H1 (cell line): Measurements from ENCODE around the gene NOL3. TPM values are rescaled to one million over a fixed set of nuclear protein-coding genes. Genes with fewer than 3 reads are reported as not detected.

Experiments
- CTCF ChIA-PET: fragments of 300-600 bp; sonication (Branson Sonifier 250); formaldehyde crosslinking; loops from one replicate; lab custom pipeline; 2021; ENCODE audit not compliant: partially characterized antibody; lab: Charles Lee
- POLR2A ChIA-PET: fragments of 300-600 bp; sonication (Branson Sonifier 250); formaldehyde crosslinking; loops from one replicate; lab custom pipeline; 2021; ENCODE audit warnings: inconsistent platforms; ENCODE audit not compliant: partially characterized antibody; lab: Charles Lee
- DNase-seq, 2 experiments: peaks; one replicate each; pipeline versions ENCODE4 v3.0.0 to v3.0.0-alpha.2; 2010 to 2022; ENCODE audit warnings: low spot score in 2 of 2, low read depth in 1 of 2, mixed read lengths in 1 of 2
- FAIRE-seq: peaks from 2 replicates; lab custom pipeline; 2011; peaks lifted over from hg19 to GRCh38; lab: Jason Lieb, UNC
- H2AFZ ChIP-seq: 2 replicates; pipeline ENCODE4 v1.8.1; 2012; ENCODE audit warnings: low read length, inconsistent platforms
- H2AK5ac ChIP-seq: 2 replicates; pipeline ENCODE4 v1.6.1; 2013; ENCODE audit warnings: low read depth, low read length
- H2BK120ac ChIP-seq: replicated peaks from 2 replicates; pipeline ENCODE3; 2013; ENCODE audit warnings: low read depth, low read length, inconsistent platforms
- H2BK12ac ChIP-seq: 2 replicates; pipeline ENCODE4 v1.6.1; 2013; ENCODE audit warnings: low read depth, low read length
- H2BK15ac ChIP-seq: 2 replicates; pipeline ENCODE4 v1.6.1; 2013; ENCODE audit warnings: low read length
- H2BK20ac ChIP-seq: 2 replicates; pipeline ENCODE4 v1.6.1; 2013; ENCODE audit warnings: low read length
- H2BK5ac ChIP-seq: 2 replicates; pipeline ENCODE4 v1.6.1; 2013; ENCODE audit warnings: low read depth, low read length
- H3K14ac ChIP-seq: 2 replicates; pipeline ENCODE4 v1.6.1; 2013; ENCODE audit warnings: inconsistent platforms; ENCODE audit not compliant: insufficient read length
- H3K18ac ChIP-seq: 2 replicates; pipeline ENCODE4 v1.6.1; 2013; ENCODE audit warnings: low read length; ENCODE audit errors: extremely low read depth
- H3K23ac ChIP-seq: 2 replicates; pipeline ENCODE4 v1.6.1; 2013; ENCODE audit warnings: inconsistent platforms; ENCODE audit not compliant: insufficient read length
- H3K23me2 ChIP-seq: 2 replicates; pipeline ENCODE4 v1.6.1; 2013; ENCODE audit warnings: low read depth, low read length
- H3K27ac ChIP-seq: 2 replicates; pipeline ENCODE4 v1.6.1; 2011; ENCODE audit warnings: low read depth, low read length, inconsistent platforms
- H3K27me3 ChIP-seq, 4 experiments: replicated peaks in 1 of 4; 1 replicate in 1 of 4; 2 replicates in 3 of 4; pipeline versions ENCODE4 v1.6.1 to v1.8.1; 2011 to 2013; ENCODE audit warnings: low read length in 3 of 4, mild to moderate bottlenecking in 3 of 4, inconsistent platforms in 2 of 4, mixed read lengths in 2 of 4, moderate library complexity in 1 of 4; ENCODE audit not compliant: control insufficient read depth in 3 of 4, insufficient read depth in 3 of 4; ENCODE audit errors: extremely low read depth in 1 of 4
- H3K36me3 ChIP-seq, 4 experiments: 2 replicates each; pipeline versions ENCODE4 v1.6.1 to v1.8.1; 2011 to 2013; ENCODE audit warnings: mild to moderate bottlenecking in 4 of 4, low read length in 3 of 4, moderate library complexity in 2 of 4, control low read depth in 1 of 4, inconsistent platforms in 1 of 4; ENCODE audit not compliant: insufficient read depth in 4 of 4, control insufficient read depth in 2 of 4
- H3K4ac ChIP-seq: replicated peaks from 2 replicates; pipeline ENCODE3; 2013; ENCODE audit warnings: low read length, low read depth, mixed read lengths, inconsistent platforms; ENCODE audit not compliant: insufficient read length
- H3K4me1 ChIP-seq, 4 experiments: replicated peaks in 1 of 4; 1 replicate in 1 of 4; 2 replicates in 3 of 4; pipeline versions ENCODE4 v1.6.1 to v1.8.1; 2011 to 2013; ENCODE audit warnings: low read length in 3 of 4, inconsistent platforms in 2 of 4, mixed read lengths in 1 of 4; ENCODE audit not compliant: insufficient read depth in 4 of 4, control insufficient read depth in 3 of 4
- H3K4me2 ChIP-seq, 2 experiments: 2 replicates each; pipeline versions ENCODE4 v1.6.1 to v1.8.1; 2011 to 2013; ENCODE audit warnings: low read depth in 2 of 2, low read length in 2 of 2, control low read depth in 1 of 2, inconsistent platforms in 1 of 2, mild to moderate bottlenecking in 1 of 2; ENCODE audit not compliant: insufficient read depth in 1 of 2
- H3K4me3 ChIP-seq, 4 experiments: fragments of 200-600, 300-600 bp in 1 of 4; sonication (generic), shearing (Covaris generic), sonication (Bioruptor Twin) in 1 of 4; 2 replicates each; pipeline versions ENCODE4 v1.5.1 to v1.8.1; 2011 to 2016; ENCODE audit warnings: low read length in 4 of 4, low read depth in 3 of 4, control low read depth in 2 of 4, inconsistent platforms in 2 of 4, mild to moderate bottlenecking in 2 of 4, mixed read lengths in 1 of 4, moderate library complexity in 1 of 4; ENCODE audit not compliant: insufficient read depth in 2 of 4; ENCODE audit errors: extremely low read depth in 1 of 4
- H3K56ac ChIP-seq: replicated peaks from 2 replicates; pipeline ENCODE3; 2013; ENCODE audit warnings: low read depth, mild to moderate bottlenecking, mixed read lengths, low read length, inconsistent platforms; ENCODE audit not compliant: insufficient read length
- H3K79me1 ChIP-seq: 2 replicates; pipeline ENCODE4 v1.6.1; 2013; ENCODE audit warnings: low read depth, low read length, control low read depth
- H3K79me2 ChIP-seq, 2 experiments: 2 replicates each; pipeline versions ENCODE4 v1.6.1 to v1.8.1; 2012 to 2013; ENCODE audit warnings: low read length in 2 of 2, mild to moderate bottlenecking in 2 of 2, inconsistent platforms in 1 of 2; ENCODE audit not compliant: insufficient read depth in 2 of 2, control insufficient read depth in 1 of 2
- H3K9ac ChIP-seq, 4 experiments: replicated peaks in 1 of 4; 1 replicate in 1 of 4; 2 replicates in 3 of 4; pipeline versions ENCODE4 v1.6.1 to v1.8.1; 2011 to 2013; ENCODE audit warnings: low read depth in 3 of 4, low read length in 3 of 4, control low read depth in 2 of 4, mild to moderate bottlenecking in 2 of 4, moderate library complexity in 2 of 4, inconsistent platforms in 1 of 4; ENCODE audit errors: extremely low read depth in 1 of 4
- H3K9me3 ChIP-seq, 2 experiments: 2 replicates each; pipeline versions ENCODE4 v1.6.1 to v1.8.1; 2012 to 2013; ENCODE audit warnings: mild to moderate bottlenecking in 2 of 2, moderate library complexity in 2 of 2, control low read depth in 1 of 2, inconsistent platforms in 1 of 2, low read depth in 1 of 2, low read length in 1 of 2, mixed read lengths in 1 of 2; ENCODE audit not compliant: insufficient read depth in 2 of 2
- H4K20me1 ChIP-seq, 2 experiments: replicated peaks in 1 of 2; 2 replicates each; pipeline versions ENCODE3 to v1.8.1; 2011 to 2013; ENCODE audit warnings: inconsistent platforms in 2 of 2, low read length in 2 of 2, mild to moderate bottlenecking in 1 of 2; ENCODE audit not compliant: insufficient read depth in 2 of 2, control insufficient read depth in 1 of 2
- H4K5ac ChIP-seq: 2 replicates; pipeline ENCODE4 v1.6.1; 2013; ENCODE audit warnings: low read length, low read depth, mixed read lengths, inconsistent platforms; ENCODE audit not compliant: insufficient read length
- H4K8ac ChIP-seq: 2 replicates; pipeline ENCODE4 v1.8.0; 2013; ENCODE audit warnings: mild to moderate bottlenecking, moderate library complexity, low read length, inconsistent platforms; ENCODE audit not compliant: insufficient read depth; ENCODE audit errors: extremely low read depth
- H4K91ac ChIP-seq: replicated peaks from 2 replicates; pipeline ENCODE3; 2013; ENCODE audit warnings: low read length, mixed read lengths, inconsistent platforms; ENCODE audit not compliant: insufficient read length
- CBX8 ChIP-seq: fragments of 300-800, 300-1000 bp; sonication (generic); IDR thresholded peaks from 2 replicates; pipeline ENCODE4 v1.7.1; 2016; ENCODE audit warnings: low read depth, low read length, borderline replicate concordance
- CTCF ChIP-seq, 3 experiments: IDR thresholded peaks; 1 replicate in 2 of 3; 2 replicates in 1 of 3; pipeline versions ENCODE4 v1.5.1 to v1.6.1; 2011; ENCODE audit warnings: low read length in 3 of 3, mild to moderate bottlenecking in 3 of 3, inconsistent platforms in 2 of 3, low read depth in 1 of 3, moderate library complexity in 1 of 3; ENCODE audit not compliant: insufficient read depth in 1 of 3; ENCODE audit errors: control extremely low read depth in 1 of 3
- HDAC2 ChIP-seq, 2 experiments: fragments of 300-600 bp in 1 of 2; sonication (generic) in 1 of 2; IDR thresholded peaks; 2 replicates each; pipeline ENCODE4 v1.6.1; 2011 to 2012; ENCODE audit warnings: low read depth in 2 of 2, low read length in 2 of 2, mild to moderate bottlenecking in 2 of 2, moderate library complexity in 2 of 2, borderline replicate concordance in 1 of 2, inconsistent platforms in 1 of 2
- NRF1 ChIP-seq: IDR thresholded peaks from 2 replicates; pipeline ENCODE4 v1.6.1; 2011; ENCODE audit warnings: mild to moderate bottlenecking, low read depth, low read length, improper control_type of control experiment
- POLR2A ChIP-seq, 2 experiments: IDR thresholded peaks; 1 replicate in 1 of 2; 2 replicates in 1 of 2; pipeline ENCODE4 v1.6.1; 2011; ENCODE audit warnings: low read depth in 2 of 2, low read length in 2 of 2, mild to moderate bottlenecking in 2 of 2; ENCODE audit errors: control extremely low read depth in 1 of 2
- RBBP5 ChIP-seq: IDR thresholded peaks from 2 replicates; pipeline ENCODE4 v1.7.1; 2012; ENCODE audit warnings: low read depth, mild to moderate bottlenecking, inconsistent platforms, low read length, moderate library complexity, borderline replicate concordance
- SAP30 ChIP-seq: fragments of 300-600 bp; sonication (generic); IDR thresholded peaks from 2 replicates; pipeline ENCODE4 v1.7.1; 2012; ENCODE audit warnings: low read length, moderate library complexity, mild to moderate bottlenecking, inconsistent platforms; ENCODE audit not compliant: insufficient read depth, insufficient replicate concordance
- SUZ12 ChIP-seq: fragments of 200-600 bp; sonication (generic); IDR thresholded peaks from 2 replicates; pipeline ENCODE4 v1.6.1; 2012; ENCODE audit warnings: mild to moderate bottlenecking, inconsistent platforms, low read length, moderate library complexity, mixed read lengths
- YY1 ChIP-seq: IDR thresholded peaks from 2 replicates; pipeline ENCODE4 v1.6.1; 2011; ENCODE audit warnings: low read depth, mild to moderate bottlenecking, low read length
- WGBS, 2 experiments: shearing (Covaris generic) in 1 of 2; methylation state at CpG; one replicate each; pipeline versions ENCODE4 v1.1.6 to v1.1.7; 2013 to 2015; ENCODE audit warnings: low lambda C conversion rate in 2 of 2, mixed read lengths in 2 of 2, inconsistent platforms in 1 of 2, low coverage in 1 of 2, missing lambda C conversion rate in 1 of 2; ENCODE audit not compliant: insufficient replicate concordance in 2 of 2, insufficient coverage in 1 of 2, insufficient read length in 1 of 2; ENCODE audit errors: extremely low coverage in 1 of 2, missing lambda C conversion rate in 1 of 2; 5-methylcytosine and 5-hydroxymethylcytosine counted together
- polyA plus RNA-seq, 7 experiments: library from polyadenylated mRNA; depleted of rRNA in 3 of 7; stranded (reverse) in 5 of 7; unstranded in 2 of 7; fragments of >200 nt in 5 of 7; fragments of 200-250 nt in 2 of 7; gene quantifications; 1 replicate in 5 of 7; 2 replicates in 1 of 7; 4 replicates in 1 of 7; pipeline versions ENCODE4 v1.2.1 to v1.2.3, GENCODE V29; 2011 to 2013; ENCODE audit warnings: missing spikeins in 2 of 7, mixed read lengths in 2 of 7
- total RNA-seq: library from RNA; stranded (reverse); fragmentation: NEBNext Ultra II Directional; extraction: Animal tissue kit (Norgen Biotek cat#: 25700); gene quantifications from 2 replicates; pipeline ENCODE4 v1.2.1, GENCODE V29; 2021

The NOL3 gene
- total and polyA plus RNA-seq, 2 of the 8 experiments (the other 6 are each of a cell fraction or from before 2014, with no cell fraction given): 2.2 to 4.6 TPM

GRCh38 chr16:67169642-67170167, 633 bp upstream of the NOL3 start:
- Histone ChIP-seq H2BK20ac (no peak overlapping the region), H3K36me3 (peaks cover 0 to 1% (median 0%) of the 10 kb centered on the region in 4 experiments; a peak in 1 of 8 replicates), H3K4me2 (peak overlapping the region; percentile 79 to 89), H3K27me3 (peaks cover 77 to 97% (median 95%) of the 10 kb centered on the region in 4 experiments), H3K4me3 (peak overlapping the region; percentile 17 to 65 (median 50)), H3K14ac (no peak overlapping the region), H3K4me1 (peaks cover 0 to 43% (median 33%) of the 10 kb centered on the region in 4 experiments; a peak in 6 of 7 replicates), H3K23ac (no peak overlapping the region), H3K9ac (no peak overlapping the region), H3K18ac (peak overlapping the region; percentile 68), H4K91ac (no peak overlapping the region), H3K4ac (no peak overlapping the region), H3K79me1 (peaks cover 2% of the 10 kb centered on the region; the same call in 1 of the 2 replicates), H2BK120ac (no peak overlapping the region), H3K56ac (peak overlapping the region; percentile 34), H3K79me2 (no peaks in the 10 kb centered on the region), H2AK5ac (no peak overlapping the region), H4K5ac (no peak overlapping the region), H3K23me2 (peaks cover 21% of the 10 kb centered on the region), H4K8ac (peak overlapping the region; percentile 70; the same call in 1 of the 2 replicates), H4K20me1 (peaks cover 2 to 18% of the 10 kb centered on the region in 2 experiments), H2BK5ac (no peak overlapping the region), H2BK15ac (peak overlapping the region; percentile 81; the same call in 1 of the 2 replicates), H3K27ac (no peak overlapping the region), H3K9me3 (no peaks in the 10 kb centered on the region), H2AFZ (no peak overlapping the region), H2BK12ac (0 out of 2 replicates have a peak overlapping the region, but pooled peaks have one; percentile 71)
- FAIRE-seq (no peak), DNase-seq (peak in 1 of 2 experiments; percentile 95)
- ChIA-PET CTCF (interaction anchor here (0.7 to 19.3 kb wide), 27 partner anchors 8 to 257 kb away, joined by 3 to 291 read pairs (median 4); partner anchors contain the start of genes B3GNT9, CES3, ELMO3 and EXOC3L1), POLR2A (interaction anchor here (0.7 to 2.7 kb wide), 6 partner anchors 9 to 793 kb away, joined by 3 to 11 read pairs (median 4); partner anchors contain the start of genes FBXL8 and TRADD)
- WGBS, 2 experiments: 1% methylated on average over 24 of the region's 24 CpGs; no CpG with 5 or more reads in 1 of the 2 experiments
- TF ChIP-seq HDAC2 (IDR thresholded peaks at IDR 0.05; ENCODE audit: borderline replicate concordance in 1 of 2, low read depth in 2 of 2, low read length in 2 of 2) (0 out of 4 replicates have a peak, but pooled peaks of 1 of the 2 experiments have one; percentile 40), YY1 (peak; percentile 58; the same call in 1 of the 2 replicates), POLR2A (IDR thresholded peaks at IDR 0.05; ENCODE audit: control extremely low read depth in 1 of 2, low read depth in 2 of 2, low read length in 2 of 2) (no peak), SUZ12 (no peak), SAP30 (no peak), RBBP5 (no peak), CBX8 (no peak), CTCF (IDR thresholded peaks at IDR 0.05; ENCODE audit: control extremely low read depth in 1 of 3, insufficient read depth in 1 of 3, low read depth in 1 of 3, low read length in 3 of 3) (peak; percentile 76 to 87 (median 85)), NRF1 (no peak)
